ENCODE results near the gene CPE.

GRCh38 chr4:165504184-165504583, 125.4 kb downstream of the CPE start:
- TF ChIP-seq CTCF (IDR thresholded peaks at IDR 0.05) (no peak), POLR2A (IDR thresholded peaks at IDR 0.05) (no peak)

Measured in body of pancreas (tissue), 4 donors.